Measurements from ENCODE around the gene RPS15.

DNA sequence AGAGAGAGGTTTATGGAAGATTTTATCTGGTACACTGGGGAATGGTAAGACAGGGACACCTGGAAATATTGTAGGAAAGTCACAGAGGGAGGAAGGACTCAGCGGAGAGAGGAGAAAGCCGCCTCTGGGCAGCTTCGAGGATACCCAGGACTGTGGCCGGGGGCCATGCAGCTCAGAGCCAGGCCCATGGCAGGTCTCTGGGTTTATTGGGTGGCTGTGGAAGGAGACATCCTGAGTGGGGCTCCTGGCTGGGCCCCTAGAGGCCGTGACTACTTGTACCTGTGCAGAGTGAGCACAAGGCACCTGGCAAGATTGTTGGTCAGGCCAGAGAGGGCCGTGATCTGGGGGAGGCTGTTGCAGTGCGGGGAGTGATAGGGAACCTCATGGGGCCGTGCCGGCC is 27.4 kb upstream of the RPS15 start:
- TF ChIP-seq, protein P1, sequence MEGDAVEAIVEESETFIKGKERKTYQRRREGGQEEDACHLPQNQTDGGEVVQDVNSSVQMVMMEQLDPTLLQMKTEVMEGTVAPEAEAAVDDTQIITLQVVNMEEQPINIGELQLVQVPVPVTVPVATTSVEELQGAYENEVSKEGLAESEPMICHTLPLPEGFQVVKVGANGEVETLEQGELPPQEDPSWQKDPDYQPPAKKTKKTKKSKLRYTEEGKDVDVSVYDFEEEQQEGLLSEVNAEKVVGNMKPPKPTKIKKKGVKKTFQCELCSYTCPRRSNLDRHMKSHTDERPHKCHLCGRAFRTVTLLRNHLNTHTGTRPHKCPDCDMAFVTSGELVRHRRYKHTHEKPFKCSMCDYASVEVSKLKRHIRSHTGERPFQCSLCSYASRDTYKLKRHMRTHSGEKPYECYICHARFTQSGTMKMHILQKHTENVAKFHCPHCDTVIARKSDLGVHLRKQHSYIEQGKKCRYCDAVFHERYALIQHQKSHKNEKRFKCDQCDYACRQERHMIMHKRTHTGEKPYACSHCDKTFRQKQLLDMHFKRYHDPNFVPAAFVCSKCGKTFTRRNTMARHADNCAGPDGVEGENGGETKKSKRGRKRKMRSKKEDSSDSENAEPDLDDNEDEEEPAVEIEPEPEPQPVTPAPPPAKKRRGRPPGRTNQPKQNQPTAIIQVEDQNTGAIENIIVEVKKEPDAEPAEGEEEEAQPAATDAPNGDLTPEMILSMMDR (IDR thresholded peaks at IDR 0.05), result no peak
- no peak for TF ChIP-seq POLR2A (IDR thresholded peaks at IDR 0.05)
- TF ChIP-seq POLR2AphosphoS5 (IDR thresholded peaks at IDR 0.05), result no peak
- no peak for TF ChIP-seq EP300 (IDR thresholded peaks at IDR 0.05)
